Left hindlimb (tissue), 1 donor: Measurements from ENCODE around the gene LRMDA.

ENCODE experiments used
- DNase-seq: peaks from one replicate; pipeline ENCODE4 v3.0.0-alpha.2; 2018

LRMDA gene

GRCh38 chr10:75402486-75403143, 28.8 kb upstream of the LRMDA start:
- DNase-seq, result no peak

DNA sequence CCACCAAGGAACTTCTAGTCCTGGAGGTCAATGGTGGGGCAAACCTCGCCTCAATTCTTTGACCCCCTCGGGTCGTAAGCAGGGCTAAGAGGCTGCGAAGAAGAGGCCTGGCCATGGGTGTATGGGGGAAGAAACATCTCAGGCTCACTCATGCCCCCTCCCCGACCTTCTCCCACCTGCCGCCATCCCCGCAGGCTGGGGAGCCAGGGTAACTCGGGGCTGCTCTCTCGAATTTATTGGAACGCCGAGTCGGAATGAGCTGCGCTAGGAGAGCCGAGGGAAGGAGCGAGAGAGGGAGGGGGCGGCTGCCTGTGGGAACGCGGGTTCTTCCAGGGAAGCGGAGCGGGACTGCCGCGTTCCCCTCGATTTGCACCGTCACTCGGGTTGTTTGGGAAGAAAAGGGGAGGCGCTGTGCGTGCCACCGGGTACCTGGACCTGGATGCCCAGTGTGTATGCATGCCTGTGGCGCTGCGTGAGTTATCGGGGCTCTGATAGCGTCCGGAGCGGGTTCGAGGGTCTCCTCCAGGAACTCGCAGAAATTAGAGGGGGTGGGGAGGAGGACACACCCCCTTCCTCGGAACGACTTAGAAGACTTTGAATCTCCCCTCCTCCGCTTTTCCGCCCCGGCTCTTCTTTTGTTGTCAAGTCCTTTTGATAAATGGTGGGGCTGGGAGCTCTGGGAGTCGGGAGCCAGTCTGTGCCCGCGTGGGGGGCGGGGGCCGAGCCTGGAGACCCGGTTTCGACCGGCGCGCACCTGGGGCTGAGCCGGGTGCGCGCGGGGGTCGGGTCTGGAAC, 28.1 kb upstream of the LRMDA start:
- peak; percentile 63 for DNase-seq

- peak; percentile 44 for DNase-seq
These were observed 27.2 kb upstream of the LRMDA start for GRCh38 chr10:75403939-75404814.

DNA sequence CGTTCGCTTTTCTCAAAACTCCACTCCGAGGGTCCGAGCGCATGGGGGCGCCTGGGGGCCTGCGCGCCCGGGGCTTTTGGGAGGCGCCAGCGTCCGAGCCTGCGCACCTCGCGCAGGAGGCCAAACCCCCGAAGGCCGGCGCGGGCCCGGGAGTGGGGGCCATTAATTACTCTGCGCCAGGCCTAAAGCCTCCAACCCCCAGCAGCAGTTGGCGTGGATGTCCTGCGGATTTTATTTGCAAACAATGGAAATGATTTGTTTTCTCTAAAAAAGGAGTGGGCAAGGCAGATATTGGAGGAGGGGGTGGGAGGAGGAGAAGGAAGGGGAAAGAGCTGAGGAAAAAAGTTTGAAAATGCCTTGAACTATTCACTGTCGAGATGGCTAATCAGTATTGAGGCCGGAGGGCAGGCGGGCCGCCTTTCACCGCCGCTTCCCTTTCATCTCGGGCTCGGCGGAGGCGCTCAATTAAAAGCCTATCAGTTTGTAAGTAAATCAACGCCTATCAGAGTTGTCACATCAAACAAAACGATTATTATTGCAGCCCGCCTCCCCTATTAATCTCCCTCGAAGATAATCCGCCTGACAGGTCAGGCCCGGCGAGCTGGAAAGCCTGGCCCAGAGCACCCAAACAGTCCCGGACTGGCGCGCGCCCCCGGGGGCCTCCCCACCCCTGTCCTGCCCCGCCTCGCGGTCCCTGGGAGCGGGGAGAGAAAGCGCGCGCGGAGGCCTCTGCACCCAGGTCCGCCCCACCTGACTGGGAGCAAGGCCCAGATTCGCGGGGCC, 26.4 kb upstream of the LRMDA start:
- no peak for DNase-seq

- DNase-seq, result no peak
These were observed 25.6 kb upstream of the LRMDA start for GRCh38 chr10:75405598-75406461.

- DNase-seq, result no peak
These were observed 24.8 kb upstream of the LRMDA start for GRCh38 chr10:75406462-75407223.

DNA sequence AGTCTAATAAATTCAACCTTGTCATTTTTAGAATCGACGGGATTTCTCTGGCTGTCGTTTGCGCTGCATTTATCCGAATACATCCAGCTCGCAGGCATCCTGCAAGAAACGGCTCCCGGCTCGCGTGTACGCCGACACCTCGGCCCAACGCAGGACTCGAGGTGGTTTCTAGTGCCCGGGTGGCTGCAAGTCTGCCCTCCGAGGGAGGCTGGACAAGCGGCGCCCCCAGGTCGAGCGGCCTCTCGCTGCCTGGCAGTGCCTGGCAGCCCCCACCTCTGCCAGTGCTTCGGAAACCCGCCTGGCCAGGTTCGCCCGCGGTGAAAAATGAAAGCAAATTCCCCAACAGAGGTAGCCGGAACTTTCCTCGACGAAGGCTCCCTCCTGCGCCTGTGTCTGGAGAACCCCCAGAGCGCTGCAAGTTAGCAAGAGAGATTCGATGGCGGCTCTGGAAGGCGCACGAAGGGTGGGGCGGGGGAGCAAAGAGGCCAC, 24.2 kb upstream of the LRMDA start:
- DNase-seq, result no peak

DNA sequence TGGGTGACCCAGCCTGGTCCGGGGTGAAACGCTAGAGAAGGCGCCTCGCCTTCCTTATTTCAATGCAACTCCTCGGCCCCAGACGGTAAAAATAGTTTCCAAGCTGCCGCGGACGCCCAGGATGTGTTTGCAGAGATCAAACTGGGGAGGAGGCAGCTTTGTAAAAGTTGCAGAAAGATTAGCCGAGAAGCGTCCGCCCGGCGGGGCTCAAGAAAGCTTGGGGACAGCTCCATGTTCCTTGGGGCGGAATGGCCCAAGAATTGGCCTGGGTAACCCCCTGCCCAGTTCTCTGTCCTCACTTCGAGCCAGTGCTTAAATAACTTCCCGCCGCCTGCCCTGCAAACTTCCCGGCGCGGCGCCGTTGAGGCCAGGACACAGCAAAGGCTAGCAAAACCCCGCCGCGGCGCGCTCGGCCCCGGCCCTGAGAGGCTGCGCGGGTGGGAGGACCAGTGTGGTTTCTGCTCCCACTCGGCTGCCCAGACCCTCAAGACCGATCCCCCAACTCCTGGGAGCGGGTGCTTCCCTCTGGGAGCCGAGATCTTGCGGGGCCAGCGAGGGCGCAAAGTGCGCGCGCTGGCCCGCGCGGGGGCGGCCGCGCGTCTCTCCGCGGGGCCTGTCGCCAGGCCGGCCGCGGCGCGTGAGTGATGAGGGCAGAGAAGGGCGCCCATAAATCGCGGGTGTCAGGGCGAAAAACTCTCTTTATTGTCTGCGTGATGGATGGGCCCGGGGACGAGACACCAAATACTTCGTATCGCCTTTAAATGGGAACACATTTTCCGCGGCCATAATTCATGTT, 23.5 kb upstream of the LRMDA start:
- no peak for DNase-seq

DNA sequence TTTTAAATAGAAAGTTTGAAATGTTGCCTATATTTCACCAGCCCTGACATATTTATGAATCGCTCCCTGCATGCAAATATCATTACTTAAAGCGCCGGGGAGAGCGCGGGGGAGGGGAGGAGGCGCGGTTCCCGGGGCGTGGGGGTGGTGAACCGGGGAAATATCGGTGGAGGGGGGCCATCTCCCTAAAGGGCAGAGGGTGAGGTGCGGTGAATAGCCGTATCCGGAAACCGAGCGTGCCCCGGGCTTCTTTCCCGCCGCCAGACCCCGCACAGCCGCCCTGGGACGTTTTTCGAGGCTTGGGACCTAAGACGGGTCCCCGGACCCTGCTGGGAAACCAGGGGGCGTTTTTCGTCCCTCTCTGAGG, 22.9 kb upstream of the LRMDA start:
- no peak for DNase-seq

GRCh38 chr10:75408911-75409885, 22.2 kb upstream of the LRMDA start:
- peak; percentile 73 for DNase-seq

- no peak for DNase-seq
These were observed 21.1 kb upstream of the LRMDA start for GRCh38 chr10:75410132-75411005.

GRCh38 chr10:75414527-75414926, 16.9 kb upstream of the LRMDA start:
- no peak for DNase-seq

DNA sequence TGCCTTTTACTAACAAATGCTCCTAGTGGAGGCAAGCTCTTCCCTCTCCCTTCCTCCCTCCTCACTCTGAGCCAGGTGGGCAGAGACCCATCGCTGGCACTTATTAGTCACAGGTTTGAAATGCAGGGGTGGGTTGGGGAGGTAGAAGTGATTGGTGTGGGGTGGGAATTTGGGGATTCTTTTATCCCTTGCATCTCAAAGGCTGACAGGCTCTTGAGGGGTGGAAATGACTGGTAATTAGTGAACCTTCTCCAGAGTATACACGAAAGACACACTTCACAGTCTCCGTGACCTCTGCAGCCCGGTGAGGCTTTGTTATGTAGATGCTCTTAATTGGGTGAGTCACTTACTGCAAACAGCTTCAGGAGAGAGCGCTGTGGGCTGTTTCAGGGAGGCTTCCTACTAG, 13.9 kb upstream of the LRMDA start:
- DNase-seq, result no peak

- no peak for DNase-seq
These were observed 13.1 kb upstream of the LRMDA start for GRCh38 chr10:75418293-75418692.

DNA sequence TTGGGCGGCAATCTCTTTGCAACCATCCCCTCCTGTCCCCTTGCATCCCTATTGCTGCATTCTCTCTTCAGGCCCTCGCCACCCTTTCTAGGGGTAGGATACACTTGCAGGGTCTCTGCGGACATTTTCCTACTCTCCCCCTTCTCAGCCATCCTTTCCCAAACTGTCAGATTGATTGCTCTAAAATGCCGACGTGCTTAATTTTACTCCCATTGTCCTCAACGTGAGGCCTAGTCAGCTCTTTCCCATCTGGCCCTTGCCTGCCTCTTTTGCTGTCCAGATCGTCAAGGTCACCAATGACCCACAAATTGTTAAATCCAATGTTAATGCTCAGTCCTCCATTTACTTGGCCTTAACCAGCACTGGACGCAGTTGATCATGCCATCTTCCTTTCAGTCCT, 12.7 kb upstream of the LRMDA start:
- no peak for DNase-seq

DNA sequence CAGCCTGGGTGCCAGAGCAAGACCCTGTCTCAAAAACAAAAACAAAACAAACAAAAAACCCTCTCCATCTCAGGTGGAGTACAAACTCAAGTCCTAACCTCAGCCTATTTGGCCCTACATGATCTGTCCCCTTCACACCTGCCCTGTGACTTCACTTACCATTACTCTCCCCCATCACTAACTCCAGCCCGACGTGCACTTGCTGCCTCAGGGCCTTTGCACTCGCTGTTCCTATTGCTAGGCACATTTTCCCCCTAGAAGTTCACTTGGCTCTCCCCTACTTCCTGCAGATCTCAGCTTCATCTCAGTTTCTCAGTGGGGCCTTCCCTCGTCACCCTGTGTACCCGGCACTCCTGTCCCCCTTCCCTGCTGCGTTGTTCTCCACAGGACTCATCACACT, 8.5 kb upstream of the LRMDA start:
- no peak for DNase-seq

DNA sequence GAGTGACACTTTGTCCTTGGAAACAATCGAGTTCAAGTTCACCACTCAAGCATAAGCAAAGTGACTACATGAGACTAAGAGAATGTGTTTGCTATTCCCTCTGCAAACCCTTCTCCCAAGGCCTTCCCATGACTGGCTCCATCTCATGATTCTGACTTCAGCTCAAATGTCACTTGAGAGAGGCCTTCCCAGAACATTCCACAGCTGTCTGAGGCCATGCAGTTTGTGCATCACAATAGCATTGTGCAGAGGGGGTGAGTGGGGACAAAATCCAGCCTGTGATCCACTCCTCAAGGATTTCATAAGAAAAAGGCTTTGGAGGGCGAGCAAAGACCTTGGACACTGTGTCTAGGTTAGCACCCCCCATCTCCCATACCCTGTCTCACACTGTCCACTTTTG, 6.9 kb upstream of the LRMDA start:
- DNase-seq, result no peak
